OCI-LY3 (cell line): ENCODE measurements around the gene IPO4.

Experiments
- CTCF ChIP-seq: fragments of 200-600, 300-600 bp; sonication (generic); IDR thresholded peaks from 2 replicates; pipeline ENCODE4 v1.5.1; 2014; ENCODE audit warnings: antibody characterized with exemption, low read length, low read depth
- EZH2phosphoT487 ChIP-seq: fragments of 200-600 bp; shearing (Covaris generic); IDR thresholded peaks from 2 replicates; pipeline ENCODE4 v1.6.1; 2018; ENCODE audit warnings: antibody characterized with exemption, mixed run types, low read depth

- no peak for TF ChIP-seq EZH2phosphoT487
- no peak for TF ChIP-seq CTCF
Measured at GRCh38 chr14:24179961-24180796, 8.4 kb downstream of the IPO4 start.
